ENCODE results near the gene PCBP1. TPM values are rescaled to one million over a fixed set of nuclear protein-coding genes. Genes with fewer than 3 reads are reported as not detected.

PCBP1 gene
- 305 TPM for polyA plus RNA-seq (2013, experiment 1 of 2)
- 286 TPM for polyA plus RNA-seq (2013, experiment 2 of 2)

DNA sequence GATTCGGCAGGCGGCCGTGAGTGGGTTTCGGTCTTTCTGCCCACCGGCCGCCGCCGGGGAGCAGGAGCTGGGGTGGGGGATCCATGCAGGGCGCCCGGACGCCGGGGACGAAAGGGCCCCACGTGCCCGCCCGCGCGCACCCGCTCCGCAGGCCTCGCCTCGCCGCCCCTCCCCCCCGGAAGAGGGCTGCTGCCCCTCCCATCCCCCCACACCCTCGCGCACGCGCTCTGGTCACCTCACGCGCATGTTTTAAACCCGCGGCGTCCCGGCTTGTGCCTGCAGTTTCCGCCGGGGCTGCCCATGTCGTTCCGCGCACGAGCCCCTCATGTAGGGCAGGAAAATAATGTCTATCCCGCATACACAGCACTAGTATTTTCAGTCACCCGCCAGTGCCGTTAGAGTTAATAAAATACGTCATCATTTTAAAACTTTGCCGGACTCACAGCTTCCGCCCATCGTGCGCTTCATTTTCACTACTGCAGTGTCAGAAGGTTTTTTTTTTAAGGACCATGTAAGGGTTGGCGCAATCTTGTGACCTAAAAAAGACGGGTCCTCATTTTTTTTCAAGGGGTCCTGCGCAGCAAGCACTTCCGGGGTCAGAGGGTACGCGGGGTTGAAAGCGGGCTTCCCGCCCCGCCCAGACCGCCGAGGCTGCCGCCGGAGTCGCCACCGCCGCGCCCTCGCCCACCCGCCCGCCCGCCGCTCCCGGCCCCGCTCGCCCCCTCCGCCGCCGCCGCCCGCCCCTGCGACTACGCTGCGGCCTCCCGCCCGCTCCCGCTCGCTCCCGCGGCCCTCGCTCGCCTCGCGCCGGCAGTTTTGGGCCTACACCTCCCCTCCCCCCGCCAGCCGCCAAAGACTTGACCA, at the start of gene PCBP1:
Gene PCBP1 (plus strand): TSS at position 640 of the 864 bp plus-strand sequence. CDS start 267 bp downstream, outside the sequence.
- peak within 1 kb of the TSS; percentile 100 for H3K27ac ChIP-seq (ENCODE audit: low read depth, low read length, severe bottlenecking)
- no peaks in the 10 kb centered on the region for H3K9me3 ChIP-seq (ENCODE audit: control insufficient read depth, low read length)
- WGBS, 2 experiments (ENCODE audit: insufficient coverage in 2 of 2) = 0% methylated on average over 34 to 38 of the region's 94 CpGs
- H3K4me1 ChIP-seq (ENCODE audit: control insufficient read depth, insufficient read depth, low read length, poor library complexity, severe bottlenecking) = peaks cover 18% of the 10 kb centered on the region
- H3K36me3 ChIP-seq (ENCODE audit: control insufficient read depth, insufficient read depth, low read length) = peaks cover 41% of the 10 kb centered on the region
- H3K4me3 ChIP-seq (ENCODE audit: extremely low read depth, insufficient read depth, low read length, poor library complexity, severe bottlenecking) = peak within 1 kb of the TSS; percentile 96

DNA sequence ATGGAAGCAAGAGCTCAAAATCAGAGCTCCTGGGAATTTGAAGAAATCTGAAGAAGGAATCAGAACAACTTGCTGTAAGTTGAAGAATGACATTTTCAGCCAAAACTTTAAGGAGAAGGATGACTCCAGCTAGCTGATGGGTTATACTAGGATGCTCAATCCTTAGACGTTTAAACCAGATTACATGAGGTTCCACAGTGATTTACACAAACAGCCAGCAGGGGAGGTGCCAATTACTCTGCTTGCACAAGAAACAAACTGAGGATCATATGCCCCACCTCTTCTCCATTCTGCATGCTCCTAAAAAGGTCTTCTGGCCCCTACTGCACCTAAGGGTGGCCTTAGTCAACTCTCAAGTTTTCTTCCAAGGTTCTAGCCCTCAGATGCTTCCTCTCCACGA, 47.9 kb upstream of the PCBP1 start:
- H3K27ac ChIP-seq (ENCODE audit: low read depth, low read length, severe bottlenecking) = no peak overlapping the region
- H3K36me3 ChIP-seq (ENCODE audit: control insufficient read depth, insufficient read depth, low read length) = peaks cover 4% of the 10 kb centered on the region
- H3K4me1 ChIP-seq (ENCODE audit: control insufficient read depth, insufficient read depth, low read length, poor library complexity, severe bottlenecking) = peaks cover 23% of the 10 kb centered on the region
- H3K4me3 ChIP-seq (ENCODE audit: extremely low read depth, insufficient read depth, low read length, poor library complexity, severe bottlenecking) = no peak overlapping the region
- H3K9me3 ChIP-seq (ENCODE audit: control insufficient read depth, low read length) = no peaks in the 10 kb centered on the region
- WGBS, 2 experiments (ENCODE audit: insufficient coverage in 2 of 2) = 83 to 88% methylated on average over 1 to 2 of the region's 2 CpGs

GRCh38 chr2:70041663-70042062, 45.6 kb upstream of the PCBP1 start:
- Histone ChIP-seq H3K4me3 (ENCODE audit: extremely low read depth, insufficient read depth, low read length, poor library complexity, severe bottlenecking) (no peak overlapping the region), H3K27ac (ENCODE audit: low read depth, low read length, severe bottlenecking) (no peak overlapping the region), H3K9me3 (ENCODE audit: control insufficient read depth, low read length) (no peaks in the 10 kb centered on the region), H3K4me1 (ENCODE audit: control insufficient read depth, insufficient read depth, low read length, poor library complexity, severe bottlenecking) (peaks cover 14% of the 10 kb centered on the region), H3K36me3 (ENCODE audit: control insufficient read depth, insufficient read depth, low read length) (peaks cover 20% of the 10 kb centered on the region)
- 100% methylated on average over 2 of the region's 3 CpGs; no CpG with 5 or more reads in 1 of the 2 experiments for WGBS, 2 experiments (ENCODE audit: insufficient coverage in 2 of 2)

GRCh38 chr2:70042246-70042645, 45.0 kb upstream of the PCBP1 start:
- Histone ChIP-seq H3K4me3 (ENCODE audit: extremely low read depth, insufficient read depth, low read length, poor library complexity, severe bottlenecking) (no peak overlapping the region), H3K27ac (ENCODE audit: low read depth, low read length, severe bottlenecking) (no peak overlapping the region), H3K36me3 (ENCODE audit: control insufficient read depth, insufficient read depth, low read length) (peaks cover 20% of the 10 kb centered on the region), H3K9me3 (ENCODE audit: control insufficient read depth, low read length) (no peaks in the 10 kb centered on the region), H3K4me1 (ENCODE audit: control insufficient read depth, insufficient read depth, low read length, poor library complexity, severe bottlenecking) (peaks cover 15% of the 10 kb centered on the region)
- WGBS, 2 experiments (ENCODE audit: insufficient coverage in 2 of 2) = 100% methylated on average over 2 of the region's 2 CpGs

DNA sequence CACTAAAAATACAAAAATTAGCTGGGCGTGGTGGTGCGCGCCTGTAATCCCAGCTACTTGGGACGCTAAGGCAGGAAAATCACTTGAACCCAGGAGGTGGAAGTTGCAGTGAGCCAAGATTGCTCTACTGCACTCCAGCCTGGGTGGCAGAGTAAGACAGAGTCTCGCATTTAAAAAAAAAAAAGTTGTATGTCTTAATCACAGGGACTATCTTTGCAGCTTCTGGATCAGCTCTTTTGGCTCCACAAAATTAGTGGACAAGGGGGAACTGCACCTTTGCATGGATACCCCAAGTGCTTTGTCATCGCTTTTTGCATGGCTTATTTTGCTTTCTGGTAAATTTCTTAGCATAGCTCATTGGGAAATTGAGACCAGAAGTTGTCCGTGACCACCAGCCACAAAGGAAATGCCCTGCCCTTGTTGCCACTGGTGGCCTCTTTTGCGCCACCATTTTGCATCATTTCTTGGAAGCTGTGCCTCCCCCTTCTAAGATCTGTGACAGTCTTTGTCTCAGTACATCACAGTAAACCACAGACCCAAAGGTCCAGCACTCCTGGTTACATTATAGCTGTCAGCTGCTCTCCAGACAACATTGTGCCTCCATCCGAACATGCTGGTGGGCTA, 43.9 kb upstream of the PCBP1 start:
- WGBS, 2 experiments (ENCODE audit: insufficient coverage in 2 of 2) = 95 to 98% methylated on average over 8 to 9 of the region's 9 CpGs

GRCh38 chr2:70044290-70045040, 42.8 kb upstream of the PCBP1 start:
- H3K36me3 ChIP-seq (ENCODE audit: control insufficient read depth, insufficient read depth, low read length) = peaks cover 28% of the 10 kb centered on the region
- H3K4me3 ChIP-seq (ENCODE audit: extremely low read depth, insufficient read depth, low read length, poor library complexity, severe bottlenecking) = no peak overlapping the region
- WGBS, 2 experiments (ENCODE audit: insufficient coverage in 2 of 2) = 90 to 95% methylated on average over 10 to 13 of the region's 15 CpGs
- no peak overlapping the region for H3K27ac ChIP-seq (ENCODE audit: low read depth, low read length, severe bottlenecking)
- no peaks in the 10 kb centered on the region for H3K9me3 ChIP-seq (ENCODE audit: control insufficient read depth, low read length)
- peaks cover 18% of the 10 kb centered on the region for H3K4me1 ChIP-seq (ENCODE audit: control insufficient read depth, insufficient read depth, low read length, poor library complexity, severe bottlenecking)

More for the DNA sequence above, 43.9 kb upstream of the PCBP1 start:
- H3K9me3 ChIP-seq (ENCODE audit: control insufficient read depth, low read length) = no peaks in the 10 kb centered on the region
- H3K36me3 ChIP-seq (ENCODE audit: control insufficient read depth, insufficient read depth, low read length) = peaks cover 21% of the 10 kb centered on the region
- H3K4me3 ChIP-seq (ENCODE audit: extremely low read depth, insufficient read depth, low read length, poor library complexity, severe bottlenecking) = no peak overlapping the region
- H3K27ac ChIP-seq (ENCODE audit: low read depth, low read length, severe bottlenecking) = no peak overlapping the region
- H3K4me1 ChIP-seq (ENCODE audit: control insufficient read depth, insufficient read depth, low read length, poor library complexity, severe bottlenecking) = peaks cover 18% of the 10 kb centered on the region

- Histone ChIP-seq H3K9me3 (ENCODE audit: control insufficient read depth, low read length) (no peaks in the 10 kb centered on the region), H3K36me3 (ENCODE audit: control insufficient read depth, insufficient read depth, low read length) (peaks cover 36% of the 10 kb centered on the region), H3K4me3 (ENCODE audit: extremely low read depth, insufficient read depth, low read length, poor library complexity, severe bottlenecking) (no peak overlapping the region), H3K4me1 (ENCODE audit: control insufficient read depth, insufficient read depth, low read length, poor library complexity, severe bottlenecking) (peaks cover 18% of the 10 kb centered on the region), H3K27ac (ENCODE audit: low read depth, low read length, severe bottlenecking) (no peak overlapping the region)
- 88 to 97% methylated on average over 1 to 5 of the region's 6 CpGs for WGBS, 2 experiments (ENCODE audit: insufficient coverage in 2 of 2)
Observed at GRCh38 chr2:70045405-70045804, 41.9 kb upstream of the PCBP1 start.

DNA sequence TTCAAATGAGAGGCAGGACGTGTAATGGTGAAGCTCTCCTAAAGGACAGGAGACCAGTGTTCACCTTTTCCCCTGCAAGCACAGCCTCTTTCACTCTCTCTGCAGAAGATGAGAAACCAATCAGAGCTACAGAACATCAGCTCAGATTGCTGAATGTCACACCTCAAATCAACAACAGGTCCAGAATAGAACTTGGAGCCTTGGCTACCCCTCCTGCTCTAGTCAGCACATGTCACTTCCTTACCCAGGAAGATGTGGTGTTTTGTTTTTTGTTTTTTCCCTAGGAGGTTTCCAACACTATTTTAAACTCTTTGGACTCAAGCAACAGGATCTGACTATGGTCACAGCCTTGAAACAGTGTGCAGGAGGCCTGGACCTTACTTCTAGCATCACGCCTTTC, 41.3 kb upstream of the PCBP1 start:
- 100% methylated on average over 1 to 2 of the region's 2 CpGs for WGBS, 2 experiments (ENCODE audit: insufficient coverage in 2 of 2)
- H3K4me1 ChIP-seq (ENCODE audit: control insufficient read depth, insufficient read depth, low read length, poor library complexity, severe bottlenecking) = peaks cover 17% of the 10 kb centered on the region
- H3K9me3 ChIP-seq (ENCODE audit: control insufficient read depth, low read length) = no peaks in the 10 kb centered on the region
- no peak overlapping the region for H3K27ac ChIP-seq (ENCODE audit: low read depth, low read length, severe bottlenecking)
- H3K36me3 ChIP-seq (ENCODE audit: control insufficient read depth, insufficient read depth, low read length) = peaks cover 41% of the 10 kb centered on the region
- H3K4me3 ChIP-seq (ENCODE audit: extremely low read depth, insufficient read depth, low read length, poor library complexity, severe bottlenecking) = no peak overlapping the region

DNA sequence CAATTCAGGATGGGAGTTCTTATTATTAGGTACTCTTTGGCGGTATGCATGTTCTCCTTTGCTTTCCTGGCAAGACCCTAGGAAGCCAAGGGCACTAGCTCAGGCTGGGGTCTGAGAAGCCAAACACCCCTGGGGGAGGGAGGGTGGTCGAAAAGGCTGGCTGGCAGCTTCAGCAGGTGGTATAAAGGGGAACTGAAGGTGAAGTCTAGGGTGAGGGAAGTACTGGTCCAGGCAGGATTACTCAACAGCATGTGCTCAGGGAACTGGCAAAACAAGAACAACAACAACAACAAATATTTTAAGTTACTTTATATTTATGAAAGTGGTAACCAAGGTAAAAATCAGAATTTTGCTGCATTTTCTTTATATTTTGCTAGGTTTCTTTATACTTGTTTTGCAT, 40.7 kb upstream of the PCBP1 start:
- Histone ChIP-seq H3K36me3 (ENCODE audit: control insufficient read depth, insufficient read depth, low read length) (peaks cover 44% of the 10 kb centered on the region), H3K4me1 (ENCODE audit: control insufficient read depth, insufficient read depth, low read length, poor library complexity, severe bottlenecking) (peaks cover 11% of the 10 kb centered on the region), H3K27ac (ENCODE audit: low read depth, low read length, severe bottlenecking) (no peak overlapping the region), H3K4me3 (ENCODE audit: extremely low read depth, insufficient read depth, low read length, poor library complexity, severe bottlenecking) (no peak overlapping the region), H3K9me3 (ENCODE audit: control insufficient read depth, low read length) (no peaks in the 10 kb centered on the region)
- WGBS, 2 experiments (ENCODE audit: insufficient coverage in 2 of 2) = 67 to 100% methylated on average over 1 to 2 of the region's 2 CpGs

- peaks cover 44% of the 10 kb centered on the region for H3K36me3 ChIP-seq (ENCODE audit: control insufficient read depth, insufficient read depth, low read length)
- 96 to 98% methylated on average over 2 to 4 of the region's 5 CpGs for WGBS, 2 experiments (ENCODE audit: insufficient coverage in 2 of 2)
Observed at GRCh38 chr2:70047451-70047850, 39.8 kb upstream of the PCBP1 start.

More at GRCh38 chr2:70047451-70047850, 39.8 kb upstream of the PCBP1 start:
- H3K9me3 ChIP-seq (ENCODE audit: control insufficient read depth, low read length) = no peaks in the 10 kb centered on the region
- peaks cover 5% of the 10 kb centered on the region for H3K4me1 ChIP-seq (ENCODE audit: control insufficient read depth, insufficient read depth, low read length, poor library complexity, severe bottlenecking)
- no peak overlapping the region for H3K27ac ChIP-seq (ENCODE audit: low read depth, low read length, severe bottlenecking)
- no peak overlapping the region for H3K4me3 ChIP-seq (ENCODE audit: extremely low read depth, insufficient read depth, low read length, poor library complexity, severe bottlenecking)

Data from mesodermal cell (in vitro differentiated cells).